Activated naive CD8-positive, alpha-beta T cell treated with anti-CD3 and anti-CD28 coated beads, Interleukin-2, amount 50 U/mL, for 24 hours (primary cell): ENCODE data around the gene ACAT2.
"Not testable (repeated sequence)": the region's sequence is repeated elsewhere in the genome, so short reads cannot be mapped to it uniquely, and the experiment has no call there.

Experiments
- ATAC-seq: fragments of 150-1000 bp; cut with Tn5 transposase; one replicate; pipeline ENCODE4 v1.10.0; 2021
- DNase-seq: peaks from one replicate; pipeline ENCODE4 v3.0.0; 2021
- H3K27ac Mint-ChIP-seq: one replicate; pipeline ENCODE4 v1.8.0; 2021; ENCODE audit warnings: mild to moderate bottlenecking, mixed read lengths
- H3K27me3 Mint-ChIP-seq: one replicate; pipeline ENCODE4 v1.8.0; 2021; ENCODE audit warnings: mixed read lengths
- H3K36me3 Mint-ChIP-seq: one replicate; pipeline ENCODE4 v1.8.0; 2021; ENCODE audit warnings: low read depth, mixed read lengths
- H3K4me1 Mint-ChIP-seq: one replicate; pipeline ENCODE4 v1.8.0; 2021; ENCODE audit warnings: mixed read lengths
- H3K4me3 Mint-ChIP-seq: one replicate; pipeline ENCODE4 v1.8.0; 2021; ENCODE audit warnings: mild to moderate bottlenecking, moderate library complexity, mixed read lengths
- H3K9me3 Mint-ChIP-seq: one replicate; pipeline ENCODE4 v1.8.0; 2021; ENCODE audit warnings: mixed read lengths

Gene ACAT2

DNA sequence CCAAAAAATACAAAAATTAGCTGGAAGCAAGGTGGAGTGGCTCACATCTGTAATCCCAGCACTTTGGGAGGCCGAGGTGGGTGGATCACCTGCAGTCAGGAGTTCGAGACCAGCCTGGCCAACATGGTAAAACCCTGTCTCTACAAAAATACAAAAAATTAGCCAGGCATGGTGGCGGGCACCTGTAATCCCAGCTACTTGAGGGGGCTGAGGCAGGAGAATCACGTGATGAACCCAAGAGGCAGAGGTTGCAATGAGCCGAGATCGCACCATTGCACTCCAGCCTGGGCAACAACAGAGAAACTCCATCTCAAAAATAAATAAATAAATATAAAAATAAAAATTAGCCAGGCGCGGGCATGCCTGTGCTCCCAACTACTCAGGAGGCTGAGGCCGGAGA lies 62.8 kb downstream of the ACAT2 start:
- not testable (repeated sequence) for H3K27me3 Mint-ChIP-seq, H3K36me3 Mint-ChIP-seq, H3K27ac Mint-ChIP-seq, DNase-seq, H3K4me3 Mint-ChIP-seq, ATAC-seq, H3K9me3 Mint-ChIP-seq
- H3K4me1 Mint-ChIP-seq, result peaks cover 16% of the 10 kb centered on the region

DNA sequence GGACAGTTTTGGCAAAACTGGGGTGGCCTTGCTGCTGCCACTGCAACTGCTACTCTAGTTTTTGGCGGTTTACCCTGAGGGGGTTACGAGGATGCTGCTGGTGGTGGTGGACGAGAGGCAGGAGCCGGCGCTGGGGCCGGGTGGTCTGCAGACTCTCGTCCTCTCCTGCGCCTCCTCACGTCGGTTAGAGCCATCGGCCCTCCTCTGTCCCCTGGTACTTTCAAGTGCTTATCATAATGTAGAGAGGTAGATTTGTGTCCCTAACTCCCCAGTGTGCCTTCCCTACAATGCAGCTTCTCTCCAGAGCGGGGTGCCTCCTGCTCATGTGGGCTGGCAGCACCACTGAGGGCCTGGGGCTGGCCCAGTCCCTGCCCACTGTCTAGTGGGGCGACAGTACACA lies 64.2 kb downstream of the ACAT2 start:
- ATAC-seq (no peak), DNase-seq (no peak)
- no peaks in the 10 kb centered on the region for H3K36me3 Mint-ChIP-seq
- peaks cover 5% of the 10 kb centered on the region for H3K4me1 Mint-ChIP-seq
- no peaks in the 10 kb centered on the region for H3K27me3 Mint-ChIP-seq
- no peaks in the 10 kb centered on the region for H3K9me3 Mint-ChIP-seq
- H3K27ac Mint-ChIP-seq, result no peak overlapping the region
- H3K4me3 Mint-ChIP-seq, result no peak overlapping the region

DNA sequence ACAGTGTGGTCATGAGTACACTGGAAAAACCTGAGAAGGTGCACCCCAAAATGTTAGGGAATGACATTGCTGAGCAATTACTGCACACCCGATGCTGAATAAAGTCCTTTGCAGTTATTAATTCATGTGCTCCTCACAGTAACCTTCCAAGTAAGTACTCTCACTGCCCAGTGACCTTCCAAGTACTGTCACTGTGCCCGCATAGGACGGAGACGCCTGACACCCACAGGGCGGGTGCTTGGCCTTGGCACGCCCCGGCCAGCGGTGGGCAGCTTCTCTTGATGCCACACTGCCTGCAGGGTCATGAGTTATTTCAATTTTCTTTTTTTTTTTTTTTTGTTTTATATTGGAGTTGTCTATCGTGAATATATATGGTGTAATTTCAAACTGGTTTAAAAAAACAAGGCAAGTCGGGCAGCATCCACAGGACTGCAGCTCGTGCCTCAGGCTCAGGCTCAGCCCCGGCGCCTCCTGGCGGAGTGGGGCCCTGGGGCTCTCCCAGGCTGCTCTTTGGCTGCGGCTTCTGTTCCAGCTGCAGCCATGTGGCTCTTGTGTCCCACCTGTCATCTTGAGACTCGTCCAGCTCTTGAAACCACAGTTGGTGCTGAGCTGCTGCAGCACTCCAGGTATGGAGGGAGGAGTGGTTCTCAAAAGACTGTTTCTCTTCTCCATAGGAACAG lies 65.3 kb downstream of the ACAT2 start:
- no peaks in the 10 kb centered on the region for H3K36me3 Mint-ChIP-seq
- no peaks in the 10 kb centered on the region for H3K9me3 Mint-ChIP-seq
- peaks cover 5% of the 10 kb centered on the region for H3K4me1 Mint-ChIP-seq
- DNase-seq (no peak), ATAC-seq (no peak)
- H3K4me3 Mint-ChIP-seq, result no peak overlapping the region
- H3K27me3 Mint-ChIP-seq, result no peaks in the 10 kb centered on the region
- no peak overlapping the region for H3K27ac Mint-ChIP-seq

DNA sequence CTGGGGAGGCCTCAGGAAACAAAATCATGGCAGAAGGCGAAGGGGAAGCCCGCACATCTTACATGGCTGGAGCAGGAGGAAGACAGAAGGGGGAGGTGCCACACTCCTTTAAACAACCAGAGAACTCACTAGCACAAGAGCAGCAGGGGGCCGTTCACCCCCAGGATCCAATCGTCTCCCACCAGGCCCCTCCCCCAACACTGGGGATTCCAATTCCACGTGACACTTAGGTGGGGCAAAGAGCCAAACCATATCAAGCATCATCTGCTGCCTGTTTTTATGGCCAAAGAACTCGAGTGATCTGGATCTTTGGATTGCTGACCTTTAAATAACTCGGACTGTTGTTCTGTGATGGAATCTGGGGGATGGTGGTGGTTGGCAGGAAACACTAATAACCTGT lies 66.2 kb downstream of the ACAT2 start:
- no peak for ATAC-seq

More for the DNA sequence above, 66.2 kb downstream of the ACAT2 start:
- peaks cover 7% of the 10 kb centered on the region for H3K4me1 Mint-ChIP-seq
- H3K36me3 Mint-ChIP-seq, result no peaks in the 10 kb centered on the region
- no peak for DNase-seq
- H3K4me3 Mint-ChIP-seq, result no peak overlapping the region
- H3K27ac Mint-ChIP-seq, result no peak overlapping the region
- H3K9me3 Mint-ChIP-seq, result no peaks in the 10 kb centered on the region
- no peaks in the 10 kb centered on the region for H3K27me3 Mint-ChIP-seq
